ENCODE data around the gene SLC2A1.

Gene SLC2A1

DNA sequence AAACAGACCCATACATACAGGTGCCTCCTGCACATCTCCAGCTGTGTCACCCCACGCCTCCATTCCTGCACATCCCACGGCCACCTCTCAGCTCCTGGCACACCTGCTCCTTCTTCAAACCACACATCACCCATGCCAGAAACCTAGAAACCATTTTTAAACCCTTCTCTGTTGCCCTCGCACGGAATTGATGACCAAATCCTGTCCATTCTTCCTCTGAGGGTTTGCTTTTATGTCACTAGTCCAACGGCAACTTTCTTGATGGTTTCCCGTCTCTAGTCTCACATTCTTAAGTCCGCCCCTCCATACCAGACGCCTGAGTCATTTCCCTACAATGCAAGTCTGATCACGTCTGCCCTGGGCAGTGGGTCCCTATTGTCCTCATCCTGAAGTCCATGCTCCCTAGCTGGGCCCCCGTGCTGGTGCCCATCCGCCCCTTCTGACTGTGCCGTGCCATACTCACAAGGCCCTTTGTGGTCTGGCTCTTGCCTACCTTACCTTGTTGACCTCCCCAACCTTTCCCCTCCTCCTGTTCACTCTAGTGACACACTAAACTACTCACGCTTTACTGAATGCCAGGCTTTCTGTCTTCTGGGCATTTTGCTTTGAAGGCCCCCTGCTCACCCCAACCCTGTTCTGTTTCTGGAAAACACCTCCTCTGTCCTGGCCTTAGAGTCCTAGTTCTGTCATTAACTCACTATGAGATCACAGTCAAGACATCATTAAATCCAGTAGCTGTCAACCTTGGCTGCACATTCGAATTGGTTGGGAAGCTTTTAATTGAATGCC, 17.6 kb downstream of the SLC2A1 start:
- no peak for DNase-seq

DNA sequence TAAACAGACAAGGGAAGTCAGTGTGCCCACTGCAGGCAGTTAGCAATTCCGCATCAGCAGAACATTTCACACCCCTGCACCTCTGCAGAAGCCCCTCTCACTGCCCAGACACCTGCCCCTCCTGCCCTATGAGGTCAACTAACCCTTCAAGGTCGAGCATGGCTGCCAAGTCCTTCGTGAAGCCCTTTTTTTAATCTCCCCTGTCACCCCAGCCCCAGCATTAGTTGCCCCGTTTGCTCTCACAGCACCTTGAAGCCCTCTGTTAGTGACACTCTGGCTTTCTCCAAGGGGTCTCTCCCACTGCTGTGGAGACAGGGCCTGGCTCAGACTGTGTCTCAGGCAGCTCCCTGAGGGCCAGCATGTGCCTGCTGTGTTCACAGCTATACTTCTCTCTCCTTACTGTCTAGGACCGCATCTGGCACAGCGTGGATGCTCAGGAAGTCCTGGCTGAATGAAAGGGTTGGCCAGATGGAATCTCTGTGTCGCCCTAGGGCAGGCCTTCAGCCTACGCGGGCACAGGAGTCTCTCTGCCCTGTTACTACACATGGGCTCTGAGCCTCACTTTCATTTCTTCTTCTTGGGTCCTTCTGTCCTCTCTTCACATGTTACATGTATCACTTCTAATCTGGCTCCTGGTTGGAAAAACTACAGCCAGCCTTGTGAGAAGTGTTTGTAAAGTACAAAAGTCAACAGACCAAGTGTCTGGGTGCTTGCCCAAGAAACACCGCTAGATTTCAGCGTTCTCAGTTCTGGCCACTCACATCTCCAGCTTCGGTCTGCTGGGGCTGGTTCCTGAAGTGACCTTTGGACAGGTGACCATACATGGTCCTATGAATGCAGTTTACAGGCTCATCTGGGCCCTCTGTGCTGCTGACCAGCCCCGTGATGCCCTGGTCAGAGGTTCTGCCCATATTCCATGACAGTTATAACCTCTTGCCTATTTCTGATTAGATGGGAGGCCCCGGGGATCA, 19.7 kb downstream of the SLC2A1 start:
- DNase-seq, result no peak

DNA sequence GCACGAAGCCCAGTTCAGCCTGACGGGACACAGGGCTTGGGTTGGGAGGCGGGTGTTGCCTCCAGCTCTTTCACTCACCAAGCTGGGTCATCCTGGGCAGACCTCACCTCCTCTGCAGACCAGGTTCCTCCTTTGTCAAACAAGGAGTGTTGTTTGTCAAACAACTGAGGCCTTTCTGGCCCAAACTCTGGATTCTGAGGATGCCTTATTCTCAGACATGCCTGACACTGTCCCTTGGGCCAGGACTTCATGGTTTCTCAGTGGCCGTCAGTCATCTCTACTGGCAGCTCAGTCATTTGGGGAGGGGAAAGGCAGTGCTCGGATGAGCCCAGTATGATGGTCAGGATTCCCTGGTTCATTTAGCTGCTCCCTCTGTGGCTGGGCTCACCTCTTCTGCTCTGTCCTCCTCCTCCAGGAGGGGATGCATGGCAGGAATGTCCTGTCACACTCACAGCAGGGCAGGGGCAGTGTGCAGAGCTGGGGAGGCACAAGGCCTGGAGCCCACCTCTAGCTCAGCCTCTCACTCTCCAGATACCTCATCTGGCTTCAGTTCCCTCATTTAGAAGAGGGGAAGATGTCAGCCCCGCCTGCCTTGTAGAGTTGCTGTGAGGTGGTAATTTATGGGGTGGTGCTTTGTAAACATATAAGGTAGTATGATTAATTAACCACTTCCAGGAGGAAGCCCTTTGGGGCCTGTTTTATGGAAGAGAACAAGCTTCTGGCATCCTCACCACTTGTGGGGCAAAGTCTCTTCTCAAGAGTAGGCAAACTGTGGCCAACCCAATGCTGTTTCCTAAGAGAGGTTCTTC, 20.6 kb downstream of the SLC2A1 start:
- DNase-seq, result no peak

DNA sequence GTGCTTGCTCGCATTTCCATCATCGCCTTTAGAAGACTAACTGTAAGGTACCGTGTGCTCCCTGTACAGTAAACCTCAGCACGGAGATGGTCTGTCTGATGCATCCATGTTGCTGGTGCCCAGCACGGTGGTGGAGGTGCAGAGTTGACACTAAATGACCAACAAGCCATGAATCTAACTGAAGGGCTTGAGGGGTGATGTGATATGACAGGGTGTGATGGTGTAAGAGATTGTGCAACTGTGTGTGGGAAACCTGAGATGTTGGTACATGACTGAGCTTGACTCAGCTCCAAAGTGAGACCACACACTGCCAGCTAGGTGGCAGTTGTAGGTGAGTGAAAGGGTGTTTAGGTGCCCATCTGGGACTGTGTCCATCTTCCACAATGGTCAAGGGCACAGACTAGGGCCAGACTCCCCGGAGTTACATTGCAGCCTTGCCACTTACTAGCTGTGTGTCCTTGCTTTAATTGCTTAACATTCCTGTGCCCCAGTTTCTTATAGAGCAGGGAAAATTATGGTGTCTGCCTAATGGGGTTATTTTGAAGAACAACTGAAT, 21.4 kb downstream of the SLC2A1 start:
- DNase-seq, result no peak

DNA sequence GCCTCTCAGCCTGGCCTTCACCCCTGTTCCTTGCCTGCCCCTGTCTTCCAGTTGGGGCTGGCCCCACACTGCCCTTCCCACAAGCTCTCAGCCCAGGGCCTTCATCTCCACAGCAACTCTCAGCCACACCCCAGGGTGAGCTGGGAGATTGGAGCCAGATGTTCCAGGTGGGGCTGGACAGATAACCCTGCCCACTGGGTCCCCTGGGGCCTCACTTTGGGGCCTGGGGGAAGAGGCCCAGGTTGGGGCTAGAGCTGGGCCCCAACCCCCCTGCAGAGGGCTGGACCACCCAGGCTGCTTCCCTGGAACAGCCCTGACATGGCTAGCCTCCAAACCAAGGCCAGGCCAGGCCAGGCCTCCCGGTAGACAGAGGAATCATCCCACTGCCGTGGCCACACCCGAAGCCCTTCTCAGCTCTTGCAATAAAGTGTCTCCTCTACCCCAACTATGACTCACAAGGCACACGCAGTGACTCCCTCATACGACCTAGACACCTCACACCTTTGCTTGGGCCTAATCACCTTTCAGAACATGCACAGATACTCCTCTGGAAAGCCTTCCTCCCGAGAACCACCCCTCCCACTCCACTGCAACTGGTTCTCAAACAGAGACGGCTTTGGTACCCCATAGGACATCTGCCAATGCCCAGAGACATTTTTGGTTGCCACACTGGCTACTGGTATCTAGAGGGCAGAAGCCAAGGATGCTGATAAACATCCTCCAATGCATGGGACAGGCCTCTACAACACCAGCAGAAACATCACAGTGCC, 22.2 kb downstream of the SLC2A1 start:
- DNase-seq, result peak in 1 of 2 experiments; percentile 41

DNA sequence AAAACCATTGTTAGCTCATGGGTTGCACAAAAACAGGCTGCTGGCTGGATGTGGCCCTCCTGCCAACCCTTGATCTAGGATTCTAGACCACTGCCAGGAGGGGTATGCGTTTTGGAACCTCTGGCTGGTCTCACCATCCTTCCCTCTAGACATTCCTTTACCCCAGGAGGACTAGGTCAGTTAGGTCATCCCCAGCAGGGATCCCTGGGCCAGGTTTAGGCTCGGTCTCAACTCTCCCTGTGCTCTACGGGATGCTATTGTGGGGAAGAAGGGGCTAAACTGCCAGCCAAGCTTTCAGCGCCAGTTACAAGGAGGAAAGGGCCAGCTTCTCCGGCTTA, 22.7 kb downstream of the SLC2A1 start:
- DNase-seq, result no peak

DNA sequence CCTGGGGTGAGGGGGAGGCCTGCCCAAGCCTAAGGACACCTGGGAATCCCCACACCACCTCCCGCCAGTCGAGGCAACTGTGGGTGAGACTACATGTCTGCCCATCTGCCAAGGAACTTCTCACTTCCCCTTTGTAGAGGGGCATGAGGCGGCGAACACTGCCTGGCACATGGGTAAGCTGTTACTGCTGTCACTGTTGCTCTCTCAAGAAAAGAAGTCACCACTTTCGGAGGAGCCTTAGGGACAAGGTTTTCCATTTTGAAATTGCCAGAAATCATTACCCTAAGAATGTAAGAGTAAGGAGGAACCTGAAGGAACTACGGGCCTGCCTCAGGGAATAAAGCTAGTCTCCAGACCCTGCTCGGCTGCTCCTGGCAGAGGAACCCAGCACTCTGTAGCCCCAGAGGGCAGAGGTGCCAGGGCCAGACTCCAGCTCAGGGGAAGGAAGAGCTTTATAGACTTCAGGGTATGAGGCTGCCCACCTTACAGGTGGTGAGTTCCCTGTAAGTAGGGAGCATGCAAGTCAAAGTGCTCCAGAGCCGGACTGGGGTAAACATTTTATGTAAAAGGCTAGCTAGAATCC, 23.3 kb downstream of the SLC2A1 start:
- DNase-seq, result no peak

DNA sequence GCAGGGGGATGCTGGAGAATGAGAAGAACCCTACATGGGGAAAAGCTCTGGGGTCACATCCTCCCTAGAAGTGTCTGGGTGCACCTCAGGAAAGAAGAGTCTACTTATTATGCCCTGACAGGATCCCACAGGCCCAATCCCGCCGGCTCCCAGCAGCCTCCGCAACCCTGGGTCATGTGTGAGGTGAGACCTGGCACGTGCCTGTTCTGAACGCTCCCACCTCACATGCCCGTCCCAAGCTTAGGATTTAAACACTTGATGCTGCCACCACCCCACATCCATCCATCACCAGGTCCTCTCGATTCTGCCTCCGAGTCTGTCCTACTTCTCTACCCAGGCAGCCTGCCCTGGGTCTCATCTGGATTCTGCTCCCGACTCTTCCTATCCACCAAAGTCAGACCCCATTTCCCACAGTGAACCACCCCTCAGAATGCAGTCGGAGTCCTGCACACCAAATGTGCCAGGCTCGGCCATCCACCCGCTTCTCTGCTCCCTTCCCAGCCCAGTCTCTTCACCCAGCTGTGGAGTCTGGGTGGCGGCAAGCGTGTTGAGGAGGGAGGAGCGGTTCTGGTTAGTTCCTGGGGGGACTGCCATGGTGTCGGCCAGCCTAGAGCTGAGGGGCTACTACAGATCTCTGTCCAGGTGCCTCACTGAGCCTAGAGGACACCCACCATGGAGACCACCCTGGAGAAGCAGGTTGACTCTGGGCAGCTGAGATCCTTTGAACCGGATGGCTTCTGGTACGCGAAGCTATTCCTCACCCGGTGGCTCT, 23.9 kb downstream of the SLC2A1 start:
- DNase-seq, result no peak

DNA sequence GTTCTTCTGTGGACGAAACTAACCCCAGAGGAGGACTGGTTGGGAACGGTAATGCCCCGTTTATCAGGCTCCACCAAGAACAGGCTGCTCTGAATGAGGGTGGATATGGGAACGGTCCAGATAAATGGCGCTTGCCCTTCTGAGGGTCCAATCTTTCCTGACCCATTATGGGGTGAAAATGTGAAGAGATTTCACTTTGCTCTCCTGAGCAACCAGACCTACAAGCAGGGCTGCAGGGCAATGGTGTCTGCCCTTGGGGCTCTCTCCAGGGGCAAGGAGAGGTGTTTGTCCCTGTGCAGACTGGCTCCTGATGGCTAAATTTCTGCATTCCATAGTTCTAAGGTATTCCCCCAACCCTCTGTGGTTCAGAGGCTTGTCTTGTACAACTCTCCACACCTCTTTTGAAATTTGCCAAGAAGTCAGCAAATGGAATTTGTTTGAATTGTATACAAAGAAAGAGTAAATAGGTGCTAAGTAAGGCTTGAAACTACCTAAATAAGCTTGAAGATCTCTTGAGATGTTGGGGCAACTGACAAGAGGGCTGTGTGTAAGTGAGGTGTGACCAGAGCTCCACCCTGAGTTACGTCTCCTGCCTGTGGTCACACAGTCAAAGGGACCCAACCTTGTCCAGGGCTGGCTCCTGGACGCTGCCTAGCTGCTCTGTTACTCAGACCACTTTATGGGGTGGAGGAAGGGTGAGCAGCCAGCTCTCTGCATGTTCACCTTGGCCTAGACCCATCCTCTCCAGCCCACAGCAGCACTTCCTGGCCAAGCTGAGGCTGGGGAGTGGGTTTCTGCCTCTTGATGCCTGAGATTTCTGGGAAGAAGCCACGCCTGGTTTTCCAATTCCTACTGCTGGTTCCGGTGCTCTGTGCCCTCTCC, 24.8 kb downstream of the SLC2A1 start:
- no peak for DNase-seq

DNA sequence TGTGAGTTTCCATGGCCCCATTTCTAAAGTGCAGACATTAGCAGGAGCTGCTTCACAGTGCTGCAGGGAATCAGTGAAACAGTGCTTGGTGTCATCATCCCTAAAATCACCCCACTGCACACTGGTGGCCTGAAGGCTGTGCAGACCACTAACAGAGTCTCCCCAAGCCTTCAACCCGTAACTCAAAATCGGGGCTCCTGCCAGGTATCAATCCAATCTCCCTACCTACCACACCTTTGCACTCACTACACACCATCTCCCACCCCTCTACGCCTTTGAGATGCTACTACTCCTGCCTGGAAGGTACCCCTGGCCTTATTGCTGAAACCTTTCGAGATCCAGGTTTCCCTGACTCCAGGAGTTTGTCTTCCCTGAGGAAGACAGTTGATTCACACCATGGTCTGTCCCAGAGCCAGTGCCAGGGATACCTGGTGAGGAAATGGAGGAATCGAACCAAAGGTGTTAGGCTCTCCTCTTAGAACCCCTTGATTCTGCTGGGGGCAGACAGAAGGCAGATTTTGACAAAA, 25.5 kb downstream of the SLC2A1 start:
- no peak for DNase-seq

DNA sequence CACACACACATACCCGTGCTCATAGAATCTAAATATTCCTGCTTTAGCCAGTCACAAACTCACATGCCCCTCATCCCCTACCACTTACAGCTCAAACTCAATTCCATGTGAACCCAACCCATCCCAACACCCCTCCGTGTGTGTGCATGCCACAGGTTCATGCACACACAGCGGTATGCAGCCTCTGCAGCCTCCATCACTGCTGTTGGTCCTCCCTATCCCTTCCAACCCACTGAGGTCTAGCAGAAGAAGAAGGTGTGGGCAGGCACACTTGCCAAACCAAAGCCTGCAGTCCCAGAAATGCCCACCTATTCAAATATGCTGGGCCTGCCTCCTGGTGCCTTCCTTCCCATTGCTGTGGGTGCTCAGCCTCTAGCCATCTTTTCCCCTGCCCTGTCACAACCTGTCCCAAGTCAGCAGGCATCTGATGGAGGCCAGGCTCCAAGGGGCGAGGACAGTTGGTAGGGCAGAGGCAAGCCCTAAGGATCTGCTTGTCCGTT, 26.2 kb downstream of the SLC2A1 start:
- no peak for DNase-seq

DNA sequence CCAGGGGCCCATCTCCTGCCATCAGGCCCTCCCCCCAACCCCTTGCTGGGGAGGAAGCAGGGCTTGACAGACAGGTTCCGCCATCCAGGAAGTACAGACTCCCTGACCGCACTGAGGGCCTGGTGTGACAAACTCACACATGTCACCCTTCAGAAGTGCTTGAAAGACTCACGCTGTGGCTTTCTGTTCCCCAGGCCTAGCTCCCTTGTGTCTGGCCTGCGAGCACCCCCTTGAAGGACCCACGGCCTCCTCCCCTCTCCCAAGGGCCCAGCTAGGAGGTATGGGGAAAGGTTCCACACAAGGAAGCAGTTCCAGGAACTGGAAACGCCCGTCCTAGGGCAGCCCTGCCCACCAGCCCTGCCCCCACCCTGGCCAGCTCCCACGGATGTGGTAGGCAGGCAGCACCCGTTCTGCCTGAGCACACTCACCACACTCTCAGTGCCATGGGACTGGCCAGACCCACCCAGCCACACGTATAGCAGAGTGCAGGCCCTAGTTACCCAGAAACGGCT, 26.7 kb downstream of the SLC2A1 start:
- DNase-seq, result peak; percentile 54 to 72

DNA sequence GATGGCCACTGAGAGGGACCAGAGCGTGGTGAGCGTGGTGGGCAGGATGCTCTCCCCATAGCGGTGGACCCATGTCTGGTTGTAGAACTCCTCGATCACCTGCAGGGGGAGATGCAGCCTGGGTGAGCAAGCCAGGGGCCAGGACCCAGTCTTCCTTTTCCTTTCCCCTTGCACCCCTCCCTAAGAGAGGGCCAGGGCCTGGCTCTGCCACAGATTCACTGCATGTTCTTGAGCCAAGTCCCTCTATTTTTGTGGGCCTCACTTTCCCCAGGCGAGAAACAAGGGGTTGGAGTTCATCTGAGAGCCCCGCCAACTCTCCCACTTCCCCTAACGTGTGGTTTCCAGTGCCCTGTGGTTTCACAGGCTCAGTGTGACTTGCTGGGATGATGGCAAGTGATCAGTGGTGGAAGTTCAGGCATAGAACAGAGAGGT, 27.5 kb downstream of the SLC2A1 start:
- peak; percentile 34 to 46 for DNase-seq

DNA sequence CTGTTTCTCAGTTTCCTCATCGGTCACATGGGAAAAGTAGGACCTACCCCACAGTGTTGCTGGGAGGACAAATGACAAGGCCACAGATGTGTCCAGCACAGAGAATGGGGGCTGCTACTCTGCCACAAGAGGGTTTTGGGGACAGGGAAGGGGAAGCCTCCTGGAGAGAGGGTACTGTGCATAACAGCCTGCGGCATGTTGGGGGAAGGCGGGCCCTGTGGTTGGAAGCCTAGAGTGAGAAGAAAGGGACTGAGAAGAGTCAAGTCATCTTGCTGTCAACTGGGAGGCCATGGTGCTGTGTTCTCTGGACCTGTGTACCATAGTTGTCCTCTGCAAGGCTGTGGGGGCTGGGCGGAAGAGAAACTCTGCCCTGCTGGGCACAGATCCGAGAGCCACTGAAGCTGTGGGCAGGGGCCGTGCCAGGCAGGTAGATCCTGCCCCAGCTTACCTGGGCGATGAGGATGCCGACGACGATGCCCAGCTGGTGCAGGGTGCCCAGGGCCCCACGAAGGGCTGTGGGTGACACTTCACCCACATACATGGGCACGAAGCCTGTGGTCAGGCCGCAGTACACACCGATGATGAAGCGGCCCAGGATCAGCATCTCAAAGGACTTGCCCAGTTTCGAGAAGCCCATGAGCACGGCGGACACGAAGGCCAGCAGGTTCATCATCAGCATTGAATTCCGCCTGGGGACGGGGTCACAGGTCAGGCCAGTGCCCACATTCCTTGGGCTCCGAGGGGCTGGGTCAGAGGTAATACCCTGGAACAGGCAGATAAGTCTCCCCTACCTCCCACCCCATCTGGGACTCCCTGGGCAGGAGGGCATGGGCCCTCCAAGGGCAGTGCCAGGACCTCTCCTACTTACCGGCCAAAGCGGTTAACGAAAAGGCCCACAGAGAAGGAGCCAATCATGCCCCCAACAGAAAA, 28.2 kb downstream of the SLC2A1 start:
- no peak for DNase-seq

DNA sequence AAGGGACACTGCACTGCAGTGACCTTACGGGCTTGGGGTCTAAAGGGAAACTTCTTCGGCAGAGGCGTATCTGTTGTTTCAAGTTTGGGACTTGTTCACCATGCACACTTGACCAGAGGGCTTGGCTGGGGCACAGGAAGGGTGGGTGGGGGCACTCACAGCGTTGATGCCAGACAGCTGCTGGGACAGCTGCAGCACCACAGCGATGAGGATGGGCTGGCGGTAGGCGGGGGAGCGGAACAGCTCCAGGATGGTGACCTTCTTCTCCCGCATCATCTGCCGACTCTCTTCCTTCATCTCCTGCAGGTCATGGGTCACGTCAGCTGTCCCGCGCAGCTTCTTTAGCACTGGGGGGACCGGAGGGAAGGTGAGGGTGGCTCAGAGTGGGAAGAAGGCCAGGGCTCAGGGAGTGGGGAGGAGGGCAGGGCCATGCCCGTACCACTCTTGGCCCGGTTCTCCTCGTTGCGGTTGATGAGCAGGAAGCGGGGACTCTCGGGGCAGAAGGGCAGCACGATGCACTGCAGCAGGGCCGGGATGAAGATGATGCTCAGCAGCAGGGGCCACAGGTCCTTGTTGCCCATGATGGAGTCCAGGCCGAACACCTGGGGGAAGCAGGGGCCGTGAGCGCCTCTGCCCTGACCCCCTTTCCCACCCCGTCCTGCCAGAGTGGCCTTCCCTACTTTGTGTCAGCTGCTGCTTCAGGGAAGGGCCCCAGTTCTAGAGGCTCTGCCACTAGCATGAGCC, 29.1 kb downstream of the SLC2A1 start:
- DNase-seq, result no peak

DNA sequence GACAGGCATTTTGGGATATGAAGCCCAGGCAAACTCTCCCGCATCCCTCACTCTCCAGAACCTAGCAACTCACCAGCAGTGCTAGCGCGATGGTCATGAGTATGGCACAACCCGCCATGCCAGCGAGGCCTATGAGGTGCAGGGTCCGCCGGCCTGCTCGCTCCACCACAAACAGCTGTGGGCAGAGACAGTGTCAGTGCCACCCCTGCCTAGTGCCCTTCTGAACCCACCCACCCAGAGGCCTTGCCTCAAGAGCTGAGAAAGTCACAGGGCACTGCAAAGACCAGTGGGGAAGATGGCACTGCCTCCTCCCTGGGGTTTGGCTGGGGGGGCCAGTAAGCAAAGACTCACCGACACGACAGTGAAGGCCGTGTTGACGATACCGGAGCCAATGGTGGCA, 29.8 kb downstream of the SLC2A1 start:
- no peak for DNase-seq

DNA sequence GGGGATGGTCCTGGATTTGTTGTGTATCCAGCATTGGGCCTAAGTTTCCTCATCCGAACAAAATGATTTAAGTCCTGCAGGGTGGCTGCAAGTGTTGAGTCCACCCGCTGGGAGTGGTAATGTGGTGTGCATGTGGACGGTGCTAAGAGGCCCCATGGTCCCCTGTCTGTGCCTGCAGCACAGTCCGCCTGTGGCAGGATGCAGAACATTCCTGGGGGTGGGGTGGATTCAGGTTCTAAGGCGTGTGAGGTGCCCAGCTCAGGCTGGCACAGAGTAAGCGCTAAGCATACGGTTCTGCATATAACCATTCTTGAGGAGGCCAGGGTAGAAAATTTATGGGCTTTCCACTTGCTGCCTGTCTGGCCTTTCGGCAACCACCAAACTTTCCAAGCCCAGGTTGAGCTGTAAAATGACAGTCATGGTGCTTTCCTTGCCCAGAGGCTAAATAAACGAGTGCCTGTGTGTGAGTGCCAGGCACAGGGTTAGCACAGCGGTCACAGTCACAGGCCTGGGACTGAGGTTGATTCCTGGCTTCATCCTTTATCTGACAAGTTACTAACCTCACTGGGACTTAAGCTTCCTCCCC, 30.7 kb downstream of the SLC2A1 start:
- no peak for DNase-seq

Data from stimulated activated CD4-positive, alpha-beta T cell treated with anti-CD3 and anti-CD28 coated beads, Interleukin-4, amount 100 ng/mL, for 4 hours (primary cell).